MM.1S (cell line): ENCODE data around the gene UNC5CL.

Source experiments
- CTCF ChIP-seq: fragments of 300-600 bp; sonication (generic); IDR thresholded peaks from 2 replicates; pipeline ENCODE4 v1.5.1; 2016; ENCODE audit warnings: antibody characterized with exemption, low read length, mixed read lengths
- EZH2 ChIP-seq: fragments of 300-600 bp; sonication (generic); optimal IDR thresholded peaks from 2 replicates; pipeline ENCODE3; 2017; ENCODE audit warnings: low read depth, mild to moderate bottlenecking, antibody characterized with exemption, low read length, mixed read lengths

- TF ChIP-seq EZH2 (no peak), CTCF (no peak)
These were observed 61.9 kb downstream of the UNC5CL start for GRCh38 chr6:40977085-40977484.
